AG10803 (cell line): ENCODE data around the gene F2.

Experiments
- DNase-seq: peaks from one replicate; pipeline ENCODE4 v3.0.0; 2010; ENCODE audit warnings: low read depth
- H3K4me3 ChIP-seq: 2 replicates; pipeline ENCODE4 v1.5.1; 2011; ENCODE audit warnings: mild to moderate bottlenecking, low read length, control low read depth
- CTCF ChIP-seq: conservative IDR thresholded peaks from 2 replicates; pipeline ENCODE4 v1.5.1; 2011; ENCODE audit warnings: mild to moderate bottlenecking, low read length, control low read depth, inconsistent platforms

F2 gene

GRCh38 chr11:46695345-46696211, 23.4 kb upstream of the F2 start:
- TF ChIP-seq CTCF = no peak
- no peak overlapping the region for H3K4me3 ChIP-seq
- DNase-seq = no peak

DNA sequence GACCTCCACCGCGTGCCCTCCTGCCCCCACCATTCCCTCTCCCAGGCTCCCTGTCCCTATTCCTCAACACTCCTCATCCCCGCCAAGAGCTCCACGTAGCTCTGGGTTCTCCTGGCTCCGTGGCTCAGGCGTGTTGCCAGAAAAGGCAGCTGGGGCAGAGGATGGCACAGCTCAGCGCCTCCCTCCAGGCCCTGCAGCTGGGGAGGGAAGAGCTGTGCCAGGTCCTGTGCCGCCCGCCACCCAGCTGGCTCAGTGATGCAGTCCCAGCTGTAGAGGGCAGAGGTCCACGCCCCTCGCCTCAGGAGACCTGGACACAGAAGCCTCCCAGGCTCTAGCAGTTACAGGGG, 22.8 kb upstream of the F2 start:
- no peak overlapping the region for H3K4me3 ChIP-seq
- no peak for TF ChIP-seq CTCF
- no peak for DNase-seq

- no peak overlapping the region for H3K4me3 ChIP-seq
- no peak for TF ChIP-seq CTCF
- no peak for DNase-seq
These were observed 21.7 kb upstream of the F2 start for GRCh38 chr11:46697303-46697702.

DNA sequence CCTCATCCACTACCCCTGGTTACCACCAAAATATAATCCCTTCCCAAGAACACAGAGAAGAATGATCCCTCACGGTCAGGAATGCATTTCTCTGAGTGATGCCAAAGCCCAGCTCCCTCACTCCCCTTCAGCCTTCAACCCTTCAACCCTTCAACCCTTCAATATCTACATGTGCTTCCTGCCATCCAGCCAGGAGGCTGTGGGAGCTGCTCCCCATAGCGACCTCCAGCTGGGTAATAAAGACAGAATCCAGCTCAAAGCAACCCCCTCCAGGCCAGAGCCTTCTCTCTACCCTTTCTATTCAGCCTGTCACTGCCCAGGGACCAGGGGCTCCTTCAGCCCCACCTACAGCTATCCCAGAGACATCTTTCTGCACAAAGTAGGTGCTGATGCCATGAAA, 21.3 kb upstream of the F2 start:
- TF ChIP-seq CTCF = no peak

GRCh38 chr11:46698597-46698996, 20.4 kb upstream of the F2 start:
- no peak for TF ChIP-seq CTCF
- no peak overlapping the region for H3K4me3 ChIP-seq
- no peak for DNase-seq

More for the DNA sequence above, 21.3 kb upstream of the F2 start:
- no peak for DNase-seq
- H3K4me3 ChIP-seq = peak overlapping the region; percentile 7; the same call in 1 of the 2 replicates

DNA sequence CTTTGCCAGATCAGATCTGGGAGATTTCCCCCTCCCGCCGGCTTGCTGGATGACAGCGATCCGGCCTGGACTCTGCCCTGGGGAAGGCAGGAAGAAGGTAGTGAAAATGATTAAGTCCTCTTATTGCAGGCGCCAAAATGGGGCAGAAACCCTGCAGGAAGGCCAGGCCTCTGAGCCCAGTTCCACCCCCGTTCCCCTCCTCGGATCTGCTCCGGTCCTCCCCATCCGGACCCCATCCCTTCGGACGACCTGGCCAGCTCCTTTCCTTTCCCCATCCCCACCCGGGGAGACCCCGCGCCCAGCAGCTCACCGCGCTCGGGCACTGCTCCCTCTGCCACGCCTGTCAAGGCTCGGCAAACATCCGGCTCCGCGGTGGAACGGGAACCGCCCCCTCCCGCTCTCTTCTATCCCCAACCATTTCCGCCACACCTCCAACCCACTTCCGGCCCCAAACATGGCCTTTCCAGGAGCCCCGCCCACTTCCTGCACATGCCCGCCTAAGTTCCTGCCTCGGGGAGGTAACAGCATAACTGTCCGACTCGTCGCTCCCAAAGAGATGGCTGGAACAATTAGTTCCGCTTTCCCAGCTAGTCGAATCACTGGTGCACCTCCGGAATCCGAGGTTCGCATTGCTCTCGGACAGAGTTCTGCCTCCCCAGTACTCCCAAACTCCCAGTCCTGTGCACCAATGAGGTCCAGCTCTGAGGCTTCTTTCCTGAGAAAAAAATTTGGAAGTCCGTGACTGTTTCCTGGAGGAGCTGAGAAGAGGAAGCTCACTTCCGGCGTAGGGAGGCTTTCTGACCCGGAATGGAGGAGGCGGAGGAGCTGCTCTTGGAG, 18.6 kb upstream of the F2 start, which contains the start of the genes ARHGAP1 and ZNF408:
TSS of gene ARHGAP1 (minus strand) at position 379 of the 837 bp plus-strand sequence. CDS start 4,512 bp downstream, outside the sequence.
TSS of gene ZNF408 (plus strand) at position 791 of the 837 bp plus-strand sequence. CDS start at position 808, 17 bp downstream.
- TF ChIP-seq CTCF = no peak
- H3K4me3 ChIP-seq = peak within 1 kb of the TSS; percentile 99
- DNase-seq = peak; percentile 99
